Coronary artery (tissue), 2 donors: ENCODE measurements around the gene OR6M1.

Experiments
- DNase-seq: peaks from one replicate; pipeline ENCODE4 v3.0.0-alpha.2; 2017; ENCODE audit warnings: low spot score
- H3K27ac ChIP-seq, 2 donors: fragments of 200-600 bp; sonication (generic); one replicate each; pipeline ENCODE4 v1.5.1; 2016 to 2019
- H3K4me3 ChIP-seq: fragments of 200-600 bp; sonication (generic); 2 replicates; pipeline ENCODE4 v1.5.1; 2016; ENCODE audit warnings: mild to moderate bottlenecking, moderate library complexity
- TF ChIP-seq, protein P1 (sequence below): fragments of 200-600 bp; sonication (generic); IDR thresholded peaks from one replicate; pipeline ENCODE4 v1.5.1; 2019; ENCODE audit warnings: antibody characterized with exemption

The OR6M1 gene

DNA sequence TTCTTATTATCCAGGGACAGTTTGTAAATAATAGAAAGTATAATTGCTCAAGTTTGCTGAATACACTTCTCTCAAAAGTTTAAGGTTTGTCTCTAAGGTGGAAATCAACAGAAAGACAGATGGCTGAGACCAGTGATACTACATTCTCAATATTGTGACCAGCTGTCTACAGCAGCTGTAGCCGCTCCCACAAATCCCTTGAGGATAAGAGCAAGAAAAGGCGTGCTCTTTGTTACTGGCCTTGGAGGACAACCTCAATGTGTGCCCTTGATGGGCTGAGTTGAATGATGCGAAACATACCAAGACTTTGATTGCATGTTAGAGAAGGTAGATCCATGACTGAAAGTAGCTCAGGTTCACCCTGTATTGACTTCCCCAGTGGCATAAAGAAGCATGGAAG lies 6.1 kb downstream of the OR6M1 start:
- H3K27ac ChIP-seq = no peak overlapping the region
- no peak for DNase-seq
- H3K4me3 ChIP-seq = no peak overlapping the region
- TF ChIP-seq, protein P1, sequence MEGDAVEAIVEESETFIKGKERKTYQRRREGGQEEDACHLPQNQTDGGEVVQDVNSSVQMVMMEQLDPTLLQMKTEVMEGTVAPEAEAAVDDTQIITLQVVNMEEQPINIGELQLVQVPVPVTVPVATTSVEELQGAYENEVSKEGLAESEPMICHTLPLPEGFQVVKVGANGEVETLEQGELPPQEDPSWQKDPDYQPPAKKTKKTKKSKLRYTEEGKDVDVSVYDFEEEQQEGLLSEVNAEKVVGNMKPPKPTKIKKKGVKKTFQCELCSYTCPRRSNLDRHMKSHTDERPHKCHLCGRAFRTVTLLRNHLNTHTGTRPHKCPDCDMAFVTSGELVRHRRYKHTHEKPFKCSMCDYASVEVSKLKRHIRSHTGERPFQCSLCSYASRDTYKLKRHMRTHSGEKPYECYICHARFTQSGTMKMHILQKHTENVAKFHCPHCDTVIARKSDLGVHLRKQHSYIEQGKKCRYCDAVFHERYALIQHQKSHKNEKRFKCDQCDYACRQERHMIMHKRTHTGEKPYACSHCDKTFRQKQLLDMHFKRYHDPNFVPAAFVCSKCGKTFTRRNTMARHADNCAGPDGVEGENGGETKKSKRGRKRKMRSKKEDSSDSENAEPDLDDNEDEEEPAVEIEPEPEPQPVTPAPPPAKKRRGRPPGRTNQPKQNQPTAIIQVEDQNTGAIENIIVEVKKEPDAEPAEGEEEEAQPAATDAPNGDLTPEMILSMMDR = no peak

- Histone ChIP-seq H3K4me3 (no peak overlapping the region), H3K27ac (no peak overlapping the region)
- TF ChIP-seq, protein P1 = no peak
- no peak for DNase-seq
Measured at GRCh38 chr11:123799438-123799837, 6.7 kb downstream of the OR6M1 start.

DNA sequence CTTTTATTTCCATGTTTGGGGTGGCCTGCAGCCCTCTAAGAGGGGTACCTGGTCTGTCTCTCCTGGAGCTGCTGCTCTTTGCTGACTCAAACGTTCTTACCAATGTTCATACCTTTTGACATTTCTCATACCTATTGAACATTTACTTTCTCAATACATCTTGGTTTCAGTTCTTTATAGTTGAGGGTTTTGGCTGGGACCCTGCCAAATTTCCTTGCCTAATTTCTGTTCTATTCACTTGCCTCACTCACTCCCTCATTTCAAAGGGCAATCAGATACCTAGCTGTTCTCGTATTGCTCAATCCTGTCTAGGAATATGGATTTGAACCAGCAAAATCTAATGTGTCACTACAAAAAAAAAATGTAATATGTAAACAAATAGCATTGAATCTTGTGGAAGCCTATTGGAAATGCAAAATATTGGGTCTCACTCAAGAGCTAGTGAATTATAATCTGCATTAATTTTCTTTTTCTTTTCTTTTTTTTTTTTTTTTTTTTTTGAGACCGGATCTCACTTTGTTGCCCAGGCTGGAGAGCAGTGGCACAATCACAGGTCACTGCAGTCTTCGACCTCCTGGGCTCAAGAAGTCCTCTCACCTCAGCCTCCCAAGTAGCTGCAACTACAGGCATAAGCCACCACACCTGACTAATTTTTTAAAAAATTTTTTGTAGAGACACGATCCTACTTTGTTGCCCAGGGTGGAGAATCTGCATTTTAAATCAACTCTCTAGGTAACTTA lies 7.5 kb downstream of the OR6M1 start:
- no peak for DNase-seq

DNA sequence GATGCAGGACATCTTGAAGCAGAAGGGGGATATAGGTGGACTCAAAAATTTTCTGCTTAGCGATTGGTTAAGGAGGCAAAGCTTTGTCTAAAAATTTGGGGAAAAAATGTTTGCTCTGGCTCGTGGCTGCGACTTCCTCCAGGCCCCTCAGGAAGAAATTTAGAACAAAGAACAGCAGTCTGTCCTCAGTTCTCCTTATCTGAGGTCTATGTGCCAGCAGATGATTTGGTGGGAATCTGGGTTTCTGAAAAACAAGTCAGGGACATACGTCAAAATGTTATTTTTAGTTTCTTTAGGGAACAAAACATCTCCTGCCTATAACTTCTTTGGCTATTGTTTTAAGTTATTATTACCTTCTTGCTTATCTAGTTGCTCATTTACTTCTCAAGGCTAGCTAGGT lies 8.1 kb downstream of the OR6M1 start:
- TF ChIP-seq, protein P1 = no peak
- no peak for DNase-seq

More for the DNA sequence above, 7.5 kb downstream of the OR6M1 start:
- Histone ChIP-seq H3K27ac (no peak overlapping the region), H3K4me3 (no peak overlapping the region)
- TF ChIP-seq, protein P1 = no peak

GRCh38 chr11:123797541-123797940 lies 8.6 kb downstream of the OR6M1 start:
- no peak for DNase-seq
- TF ChIP-seq, protein P1 = no peak
- H3K4me3 ChIP-seq = no peak overlapping the region
- H3K27ac ChIP-seq = no peak overlapping the region

More for the DNA sequence above, 8.1 kb downstream of the OR6M1 start:
- H3K4me3 ChIP-seq = no peak overlapping the region
- no peak overlapping the region for H3K27ac ChIP-seq

DNA sequence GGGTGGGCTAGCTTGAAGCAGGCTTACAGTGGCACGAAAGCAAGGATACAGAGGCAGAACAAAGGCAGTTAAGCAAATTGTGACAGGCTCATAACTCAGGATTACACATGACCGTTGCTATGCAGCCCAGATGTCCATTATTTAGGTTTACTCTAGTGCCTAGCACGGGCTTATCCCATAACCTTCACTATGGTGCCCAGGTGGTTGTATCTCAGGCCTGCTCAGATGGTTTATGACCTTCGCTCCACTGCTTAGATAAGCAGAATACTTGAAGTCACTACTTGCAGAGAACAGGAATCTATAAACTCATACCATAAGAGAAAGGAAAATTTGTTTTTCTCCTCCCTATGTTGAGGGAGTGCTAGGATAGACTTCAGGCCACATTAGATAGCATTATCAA lies 9.0 kb downstream of the OR6M1 start:
- TF ChIP-seq, protein P1 = no peak
- no peak overlapping the region for H3K4me3 ChIP-seq
- no peak for DNase-seq
- no peak overlapping the region for H3K27ac ChIP-seq

GRCh38 chr11:123796226-123796625 lies 9.9 kb downstream of the OR6M1 start:
- no peak for DNase-seq
- no peak overlapping the region for H3K27ac ChIP-seq
- H3K4me3 ChIP-seq = no peak overlapping the region
- TF ChIP-seq, protein P1 = no peak
